Body of pancreas (tissue), 4 donors: ENCODE data around the gene RXRA.

Experiments
- CTCF ChIP-seq, 7 experiments: fragments of 450-650 bp in 4 of 7; fragments of 200-600 bp in 3 of 7; sonication (generic) in 3 of 7; IDR thresholded peaks; one replicate each; pipeline ENCODE4 v1.5.1; 2016 to 2019; ENCODE audit warnings: antibody characterized with exemption in 7 of 7
- POLR2A ChIP-seq, 3 donors: fragments of 450-650 bp; IDR thresholded peaks; one replicate each; pipeline ENCODE4 v1.6.1; 2016; ENCODE audit warnings: antibody characterized with exemption in 3 of 3, mild to moderate bottlenecking in 2 of 3

GRCh38 chr9:134283111-134283515 is 43.1 kb upstream of the RXRA start:
- TF ChIP-seq POLR2A (IDR thresholded peaks at IDR 0.05) (peak; percentile 22 to 57 (median 54)), CTCF (IDR thresholded peaks at IDR 0.05) (no peak)
